ENCODE data around the gene GMEB2.

DNA sequence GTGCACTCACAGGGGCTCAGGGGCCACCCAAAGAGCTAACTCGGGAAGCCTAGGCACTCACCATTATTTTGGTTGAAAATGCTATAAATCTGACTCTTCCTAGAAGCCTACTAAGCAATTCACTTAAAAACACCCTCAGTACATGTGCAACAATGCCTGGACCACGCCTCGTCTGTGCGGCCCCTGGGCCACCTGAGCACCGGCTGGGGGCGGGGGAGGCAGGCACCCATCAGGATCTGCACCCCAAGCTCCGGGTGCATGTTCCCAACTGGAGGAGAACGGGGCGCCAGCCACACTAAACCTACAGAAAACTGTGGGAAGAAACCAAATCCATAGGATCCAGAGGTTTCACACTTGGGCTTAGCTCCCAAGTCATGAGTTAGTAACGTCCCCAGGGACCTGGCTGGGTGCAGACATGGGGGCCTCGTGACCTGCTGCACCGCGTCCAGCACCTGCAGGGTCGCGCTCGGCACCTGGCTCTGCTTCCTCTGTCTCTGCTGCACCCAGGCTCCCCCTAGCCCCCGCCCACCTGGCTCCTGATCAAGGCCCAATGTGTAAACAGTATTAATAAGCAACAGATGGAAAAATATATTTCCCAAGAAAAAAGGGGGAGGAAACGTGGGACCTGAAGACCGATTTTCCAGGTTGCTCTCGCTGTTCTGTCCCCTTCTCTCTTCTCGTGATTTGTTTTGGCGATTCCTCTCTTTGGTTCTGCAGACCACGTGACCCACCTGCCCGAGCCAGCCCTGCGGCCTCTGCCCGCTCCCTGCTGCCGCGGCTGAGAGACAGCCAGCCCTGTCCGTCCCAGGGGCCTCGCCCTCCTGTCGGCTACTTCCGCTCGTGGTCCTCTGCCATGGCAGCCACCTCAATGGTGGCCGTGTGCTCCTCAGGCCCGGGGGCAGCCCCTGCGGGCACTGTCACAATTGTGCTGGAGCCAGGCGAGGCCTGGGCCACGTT, 37.4 kb downstream of the GMEB2 start:
- no peak for TF ChIP-seq POLR2A (IDR thresholded peaks at IDR 0.05)
- no peak for TF ChIP-seq CTCF (IDR thresholded peaks at IDR 0.05)
